H1 (cell line): ENCODE results near the gene USHBP1.

Experiments
- BRCA1 ChIP-seq: IDR thresholded peaks from 2 replicates; pipeline ENCODE4 v1.6.1; 2012; ENCODE audit warnings: low read depth, low read length, improper control_type of control experiment
- CHD7 ChIP-seq: fragments of 300-600 bp; sonication (generic); IDR thresholded peaks from 2 replicates; pipeline ENCODE4 v1.7.1; 2012; ENCODE audit warnings: low read length, moderate library complexity, mild to moderate bottlenecking, inconsistent platforms; ENCODE audit not compliant: insufficient replicate concordance
- CTCF ChIP-seq, 3 experiments: IDR thresholded peaks; 1 replicate in 2 of 3; 2 replicates in 1 of 3; pipeline versions ENCODE4 v1.5.1 to v1.6.1; 2011; ENCODE audit warnings: low read length in 3 of 3, mild to moderate bottlenecking in 3 of 3, inconsistent platforms in 2 of 3, low read depth in 1 of 3, moderate library complexity in 1 of 3; ENCODE audit not compliant: insufficient read depth in 1 of 3; ENCODE audit errors: control extremely low read depth in 1 of 3
- GABPA ChIP-seq: IDR thresholded peaks from 2 replicates; pipeline ENCODE4 v1.6.1; 2011; ENCODE audit warnings: mild to moderate bottlenecking, low read length, moderate library complexity, borderline replicate concordance; ENCODE audit not compliant: insufficient read depth
- POLR2A ChIP-seq, 2 experiments: IDR thresholded peaks; 1 replicate in 1 of 2; 2 replicates in 1 of 2; pipeline ENCODE4 v1.6.1; 2011; ENCODE audit warnings: low read depth in 2 of 2, low read length in 2 of 2, mild to moderate bottlenecking in 2 of 2; ENCODE audit errors: control extremely low read depth in 1 of 2
- POLR2AphosphoS5 ChIP-seq: IDR thresholded peaks from 2 replicates; pipeline ENCODE4 v1.6.1; 2011; ENCODE audit warnings: low read depth, low read length
- POU5F1 ChIP-seq: IDR thresholded peaks from 2 replicates; pipeline ENCODE4 v1.6.1; 2011; ENCODE audit warnings: low read depth, mild to moderate bottlenecking, low read length, moderate library complexity
- RAD21 ChIP-seq, 2 experiments: IDR thresholded peaks in 1 of 2; conservative IDR thresholded peaks in 1 of 2; 2 replicates each; pipeline ENCODE4 v1.6.1; 2011; ENCODE audit warnings: low read depth in 2 of 2, low read length in 2 of 2, improper control_type of control experiment in 1 of 2, inconsistent platforms in 1 of 2, mild to moderate bottlenecking in 1 of 2, moderate library complexity in 1 of 2
- TAF1 ChIP-seq: IDR thresholded peaks from 2 replicates; pipeline ENCODE4 v1.6.1; 2011; ENCODE audit warnings: mild to moderate bottlenecking, low read depth, low read length
- ZNF274 ChIP-seq: IDR thresholded peaks from 2 replicates; pipeline ENCODE4 v1.7.0; 2012; ENCODE audit warnings: low read length, borderline replicate concordance; ENCODE audit errors: extremely low read depth

GRCh38 chr19:17216058-17216670, 48.4 kb downstream of the USHBP1 start:
- TF ChIP-seq GABPA (no peak), RAD21 (IDR thresholded peaks at IDR 0.05 in 1 of 2, conservative IDR thresholded peaks at IDR 0.05 in 1 of 2; ENCODE audit: low read depth in 2 of 2, low read length in 2 of 2) (no peak), CTCF (IDR thresholded peaks at IDR 0.05; ENCODE audit: control extremely low read depth in 1 of 3, insufficient read depth in 1 of 3, low read depth in 1 of 3, low read length in 3 of 3) (no peak), POLR2A (IDR thresholded peaks at IDR 0.05; ENCODE audit: control extremely low read depth in 1 of 2, low read depth in 2 of 2, low read length in 2 of 2) (no peak), TAF1 (no peak), BRCA1 (no peak), POU5F1 (no peak), POLR2AphosphoS5 (no peak), CHD7 (no peak), ZNF274 (no peak)
